GM23338 (cell line): ENCODE data around the gene SLC2A1. TPM values are rescaled to one million over a fixed set of nuclear protein-coding genes. Genes with fewer than 3 reads are reported as not detected.

Source experiments
- ATAC-seq: fragments of 200-7000 bp; cut with Tn5 transposase; 3 replicates; pipeline ENCODE4 v1.9.1; 2020
- DNase-seq: peaks from one replicate; pipeline ENCODE4 v3.0.0-alpha.2; 2015; ENCODE audit warnings: low spot score
- H2AFZ ChIP-seq: fragments of 200-600 bp; sonication (generic); 2 replicates; pipeline ENCODE4 v1.8.0; 2016; ENCODE audit warnings: antibody characterized with exemption, mild to moderate bottlenecking, moderate library complexity
- H3F3A ChIP-seq: fragments of 200-600 bp; sonication (generic); replicated peaks from 2 replicates; pipeline ENCODE4 v1.8.0; 2017; ENCODE audit warnings: antibody characterized with exemption, mixed run types, low read depth
- H3K27ac ChIP-seq: fragments of 200-600 bp; sonication (generic); 2 replicates; pipeline ENCODE4 v1.6.1; 2016; ENCODE audit warnings: low read depth
- H3K27me3 ChIP-seq: fragments of 200-600 bp; sonication (generic); 2 replicates; pipeline ENCODE4 v1.8.0; 2016; ENCODE audit warnings: mild to moderate bottlenecking, mixed run types, moderate library complexity; ENCODE audit not compliant: insufficient read depth
- H3K36me3 ChIP-seq: fragments of 200-600 bp; sonication (generic); 2 replicates; pipeline ENCODE4 v1.8.0; 2016; ENCODE audit warnings: mild to moderate bottlenecking; ENCODE audit not compliant: insufficient read depth
- H3K4me1 ChIP-seq: fragments of 200-600 bp; sonication (generic); 2 replicates; pipeline ENCODE4 v1.8.0; 2016; ENCODE audit warnings: mild to moderate bottlenecking, moderate library complexity; ENCODE audit not compliant: insufficient read depth
- H3K4me2 ChIP-seq: fragments of 200-600 bp; sonication (generic); 2 replicates; pipeline ENCODE4 v1.7.1; 2017; ENCODE audit warnings: mixed run types
- H3K4me3 ChIP-seq: fragments of 200-600 bp; sonication (generic); 2 replicates; pipeline ENCODE4 v1.6.1; 2016; ENCODE audit warnings: mixed run types
- H3K79me2 ChIP-seq: fragments of 200-600 bp; sonication (generic); replicated peaks from 2 replicates; pipeline ENCODE4 v1.8.0; 2017; ENCODE audit warnings: mild to moderate bottlenecking; ENCODE audit not compliant: insufficient read depth
- H3K9me2 ChIP-seq: fragments of 200-600 bp; sonication (generic); 2 replicates; pipeline ENCODE4 v1.8.0; 2017; ENCODE audit not compliant: insufficient read depth
- H4K20me1 ChIP-seq: fragments of 200-600 bp; sonication (generic); replicated peaks from 2 replicates; pipeline ENCODE4 v1.8.0; 2017; ENCODE audit warnings: mild to moderate bottlenecking; ENCODE audit not compliant: insufficient read depth
- H3K27ac Mint-ChIP-seq: 2 replicates; pipeline ENCODE4 v1.8.0; 2020; ENCODE audit warnings: inconsistent platforms, mild to moderate bottlenecking, moderate library complexity, mixed read lengths
- H3K27me3 Mint-ChIP-seq: 3 replicates; pipeline ENCODE4 v1.8.0; 2022; ENCODE audit warnings: low read depth, mild to moderate bottlenecking, moderate library complexity, mixed read lengths, inconsistent platforms; ENCODE audit not compliant: insufficient read depth, poor library complexity
- H3K36me3 Mint-ChIP-seq: 3 replicates; pipeline ENCODE4 v1.8.0; 2021; ENCODE audit warnings: low read depth, mild to moderate bottlenecking, inconsistent platforms, moderate library complexity, mixed read lengths
- H3K4me1 Mint-ChIP-seq: 3 replicates; pipeline ENCODE4 v1.8.0; 2020; ENCODE audit warnings: mild to moderate bottlenecking, inconsistent platforms, mixed read lengths
- H3K4me3 Mint-ChIP-seq: 3 replicates; pipeline ENCODE4 v1.8.0; 2021; ENCODE audit warnings: moderate library complexity, mild to moderate bottlenecking, inconsistent platforms, mixed read lengths
- H3K9me3 Mint-ChIP-seq: 3 replicates; pipeline ENCODE4 v1.8.0; 2020; ENCODE audit warnings: moderate library complexity, mild to moderate bottlenecking, inconsistent platforms, mixed read lengths
- CREB1 ChIP-seq: fragments of 250-450 bp; sonication (Bioruptor Pico); IDR thresholded peaks from 2 replicates; pipeline ENCODE4 v1.5.0; 2020; ENCODE audit warnings: low read depth, mild to moderate bottlenecking, moderate library complexity
- EZH2 ChIP-seq: fragments of 200-600 bp; sonication (generic); IDR thresholded peaks from one replicate; pipeline ENCODE4 v1.8.0; 2017; ENCODE audit warnings: antibody characterized with exemption, mild to moderate bottlenecking, low read depth; ENCODE audit not compliant: unreplicated experiment
- EZH2phosphoT487 ChIP-seq: fragments of 200-600 bp; sonication (generic); IDR thresholded peaks from one replicate; pipeline ENCODE4 v1.8.1; 2018; ENCODE audit warnings: antibody characterized with exemption; ENCODE audit not compliant: unreplicated experiment
- JUNB ChIP-seq: IDR thresholded peaks from one replicate; pipeline ENCODE4 v1.6.1; 2016; ENCODE audit warnings: antibody characterized with exemption; ENCODE audit not compliant: unreplicated experiment
- NANOG ChIP-seq: IDR thresholded peaks from 2 replicates; pipeline ENCODE4 v1.6.1; 2016; ENCODE audit warnings: antibody characterized with exemption, borderline replicate concordance
- POLR2AphosphoS5 ChIP-seq: IDR thresholded peaks from 2 replicates; pipeline ENCODE4 v1.6.1; 2016; ENCODE audit warnings: antibody characterized with exemption, low read depth
- STAT1 ChIP-seq: IDR thresholded peaks from one replicate; pipeline ENCODE4 v1.6.1; 2016; ENCODE audit warnings: antibody characterized with exemption; ENCODE audit not compliant: unreplicated experiment
- ZNF114 ChIP-seq: fragments of 250-450 bp; sonication (Bioruptor Pico); IDR thresholded peaks from 2 replicates; pipeline ENCODE4 v1.5.0; 2020; ENCODE audit warnings: mild to moderate bottlenecking, moderate library complexity
- ZNF331 ChIP-seq: fragments of 250-450 bp; sonication (Bioruptor Pico); IDR thresholded peaks from 2 replicates; pipeline ENCODE4 v1.5.0; 2020; ENCODE audit warnings: low read depth, mild to moderate bottlenecking, moderate library complexity
- polyA plus RNA-seq: library from polyadenylated mRNA; unstranded; fragments of >200 nt; fragmentation: Nextera tagmentation; extraction: Ambion mirVana; gene quantifications from 2 replicates; pipeline ENCODE4 v1.2.1, GENCODE V29; 2016
- total RNA-seq: library from RNA; depleted of rRNA; stranded (reverse); fragments of >200 nt; shearing (Covaris generic); gene quantifications from 2 replicates; pipeline ENCODE4 v1.2.3, GENCODE V29; 2014
- TF ChIP-seq, protein P1 (sequence below): fragments of 250-450 bp; sonication (Bioruptor Pico); IDR thresholded peaks from 2 replicates; pipeline ENCODE4 v1.5.0; 2020; ENCODE audit warnings: mild to moderate bottlenecking, moderate library complexity
- TF ChIP-seq, protein P2 (sequence below): IDR thresholded peaks from 2 replicates; pipeline ENCODE4 v1.6.1; 2016; ENCODE audit warnings: antibody characterized with exemption
- TF ChIP-seq, protein P3 (sequence below): IDR thresholded peaks from one replicate; pipeline ENCODE4 v1.6.1; 2018; ENCODE audit warnings: antibody characterized with exemption; ENCODE audit not compliant: unreplicated experiment
- TF ChIP-seq, protein P4 (sequence below), 2 experiments: fragments of 200-600 bp in 1 of 2; sonication (generic) in 1 of 2; conservative IDR thresholded peaks; 2 replicates each; pipeline versions ENCODE4 v1.5.1 to v1.6.1; 2016 to 2017; ENCODE audit warnings: antibody characterized with exemption in 2 of 2, low read depth in 2 of 2, mild to moderate bottlenecking in 2 of 2, moderate library complexity in 1 of 2

Gene SLC2A1
- total and polyA plus RNA-seq, 2 experiments from 2014 or later, result 66.1 to 305 TPM

- Histone ChIP-seq H3K36me3 (peaks cover 37% of the 10 kb centered on the region), H3F3A (peaks cover 13% of the 10 kb centered on the region; the same call in 1 of the 2 replicates), H3K4me1 (peaks cover 53% of the 10 kb centered on the region), H3K4me3 (no peak overlapping the region), H3K27ac (peak overlapping the region; percentile 20; the same call in 1 of the 2 replicates), H3K4me2 (peak overlapping the region; percentile 49; the same call in 1 of the 2 replicates), H3K79me2 (peaks cover 100% of the 10 kb centered on the region), H3K9me2 (no peaks in the 10 kb centered on the region), H4K20me1 (peaks cover 84% of the 10 kb centered on the region), H3K27me3 (no peaks in the 10 kb centered on the region), H2AFZ (no peak overlapping the region)
- H3K27ac Mint-ChIP-seq, result no peak overlapping the region
- no peaks in the 10 kb centered on the region for H3K9me3 Mint-ChIP-seq
- peaks cover 76% of the 10 kb centered on the region for H3K36me3 Mint-ChIP-seq
- DNase-seq, result no peak
- H3K4me3 Mint-ChIP-seq, result no peak overlapping the region
- peaks cover 90% of the 10 kb centered on the region for H3K4me1 Mint-ChIP-seq
- H3K27me3 Mint-ChIP-seq, result peaks cover 29% of the 10 kb centered on the region
- ATAC-seq, result no peak
- TF ChIP-seq, protein P1, sequence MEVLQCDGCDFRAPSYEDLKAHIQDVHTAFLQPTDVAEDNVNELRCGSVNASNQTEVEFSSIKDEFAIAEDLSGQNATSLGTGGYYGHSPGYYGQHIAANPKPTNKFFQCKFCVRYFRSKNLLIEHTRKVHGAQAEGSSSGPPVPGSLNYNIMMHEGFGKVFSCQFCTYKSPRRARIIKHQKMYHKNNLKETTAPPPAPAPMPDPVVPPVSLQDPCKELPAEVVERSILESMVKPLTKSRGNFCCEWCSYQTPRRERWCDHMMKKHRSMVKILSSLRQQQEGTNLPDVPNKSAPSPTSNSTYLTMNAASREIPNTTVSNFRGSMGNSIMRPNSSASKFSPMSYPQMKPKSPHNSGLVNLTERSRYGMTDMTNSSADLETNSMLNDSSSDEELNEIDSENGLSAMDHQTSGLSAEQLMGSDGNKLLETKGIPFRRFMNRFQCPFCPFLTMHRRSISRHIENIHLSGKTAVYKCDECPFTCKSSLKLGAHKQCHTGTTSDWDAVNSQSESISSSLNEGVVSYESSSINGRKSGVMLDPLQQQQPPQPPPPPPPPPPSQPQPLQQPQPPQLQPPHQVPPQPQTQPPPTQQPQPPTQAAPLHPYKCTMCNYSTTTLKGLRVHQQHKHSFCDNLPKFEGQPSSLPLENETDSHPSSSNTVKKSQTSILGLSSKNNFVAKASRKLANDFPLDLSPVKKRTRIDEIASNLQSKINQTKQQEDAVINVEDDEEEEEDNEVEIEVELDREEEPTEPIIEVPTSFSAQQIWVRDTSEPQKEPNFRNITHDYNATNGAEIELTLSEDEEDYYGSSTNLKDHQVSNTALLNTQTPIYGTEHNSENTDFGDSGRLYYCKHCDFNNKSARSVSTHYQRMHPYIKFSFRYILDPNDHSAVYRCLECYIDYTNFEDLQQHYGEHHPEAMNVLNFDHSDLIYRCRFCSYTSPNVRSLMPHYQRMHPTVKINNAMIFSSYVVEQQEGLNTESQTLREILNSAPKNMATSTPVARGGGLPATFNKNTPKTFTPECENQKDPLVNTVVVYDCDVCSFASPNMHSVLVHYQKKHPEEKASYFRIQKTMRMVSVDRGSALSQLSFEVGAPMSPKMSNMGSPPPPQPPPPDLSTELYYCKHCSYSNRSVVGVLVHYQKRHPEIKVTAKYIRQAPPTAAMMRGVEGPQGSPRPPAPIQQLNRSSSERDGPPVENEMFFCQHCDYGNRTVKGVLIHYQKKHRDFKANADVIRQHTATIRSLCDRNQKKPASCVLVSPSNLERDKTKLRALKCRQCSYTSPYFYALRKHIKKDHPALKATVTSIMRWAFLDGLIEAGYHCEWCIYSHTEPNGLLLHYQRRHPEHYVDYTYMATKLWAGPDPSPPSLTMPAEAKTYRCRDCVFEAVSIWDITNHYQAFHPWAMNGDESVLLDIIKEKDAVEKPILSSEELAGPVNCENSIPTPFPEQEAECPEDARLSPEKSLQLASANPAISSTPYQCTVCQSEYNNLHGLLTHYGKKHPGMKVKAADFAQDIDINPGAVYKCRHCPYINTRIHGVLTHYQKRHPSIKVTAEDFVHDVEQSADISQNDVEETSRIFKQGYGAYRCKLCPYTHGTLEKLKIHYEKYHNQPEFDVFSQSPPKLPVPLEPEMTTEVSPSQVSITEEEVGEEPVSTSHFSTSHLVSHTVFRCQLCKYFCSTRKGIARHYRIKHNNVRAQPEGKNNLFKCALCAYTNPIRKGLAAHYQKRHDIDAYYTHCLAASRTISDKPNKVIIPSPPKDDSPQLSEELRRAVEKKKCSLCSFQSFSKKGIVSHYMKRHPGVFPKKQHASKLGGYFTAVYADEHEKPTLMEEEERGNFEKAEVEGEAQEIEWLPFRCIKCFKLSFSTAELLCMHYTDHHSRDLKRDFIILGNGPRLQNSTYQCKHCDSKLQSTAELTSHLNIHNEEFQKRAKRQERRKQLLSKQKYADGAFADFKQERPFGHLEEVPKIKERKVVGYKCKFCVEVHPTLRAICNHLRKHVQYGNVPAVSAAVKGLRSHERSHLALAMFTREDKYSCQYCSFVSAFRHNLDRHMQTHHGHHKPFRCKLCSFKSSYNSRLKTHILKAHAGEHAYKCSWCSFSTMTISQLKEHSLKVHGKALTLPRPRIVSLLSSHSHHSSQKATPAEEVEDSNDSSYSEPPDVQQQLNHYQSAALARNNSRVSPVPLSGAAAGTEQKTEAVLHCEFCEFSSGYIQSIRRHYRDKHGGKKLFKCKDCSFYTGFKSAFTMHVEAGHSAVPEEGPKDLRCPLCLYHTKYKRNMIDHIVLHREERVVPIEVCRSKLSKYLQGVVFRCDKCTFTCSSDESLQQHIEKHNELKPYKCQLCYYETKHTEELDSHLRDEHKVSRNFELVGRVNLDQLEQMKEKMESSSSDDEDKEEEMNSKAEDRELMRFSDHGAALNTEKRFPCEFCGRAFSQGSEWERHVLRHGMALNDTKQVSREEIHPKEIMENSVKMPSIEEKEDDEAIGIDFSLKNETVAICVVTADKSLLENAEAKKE, result no peak
- TF ChIP-seq, protein P2, sequence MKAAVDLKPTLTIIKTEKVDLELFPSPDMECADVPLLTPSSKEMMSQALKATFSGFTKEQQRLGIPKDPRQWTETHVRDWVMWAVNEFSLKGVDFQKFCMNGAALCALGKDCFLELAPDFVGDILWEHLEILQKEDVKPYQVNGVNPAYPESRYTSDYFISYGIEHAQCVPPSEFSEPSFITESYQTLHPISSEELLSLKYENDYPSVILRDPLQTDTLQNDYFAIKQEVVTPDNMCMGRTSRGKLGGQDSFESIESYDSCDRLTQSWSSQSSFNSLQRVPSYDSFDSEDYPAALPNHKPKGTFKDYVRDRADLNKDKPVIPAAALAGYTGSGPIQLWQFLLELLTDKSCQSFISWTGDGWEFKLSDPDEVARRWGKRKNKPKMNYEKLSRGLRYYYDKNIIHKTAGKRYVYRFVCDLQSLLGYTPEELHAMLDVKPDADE, result no peak
- TF ChIP-seq CREB1 (CRISPR knock-in tag), result no peak
- no peak for TF ChIP-seq EZH2phosphoT487
- TF ChIP-seq ZNF114 (CRISPR knock-in tag), result no peak
- no peak for TF ChIP-seq JUNB
- TF ChIP-seq EZH2, result no peak
- no peak for TF ChIP-seq NANOG
- TF ChIP-seq, protein P3, sequence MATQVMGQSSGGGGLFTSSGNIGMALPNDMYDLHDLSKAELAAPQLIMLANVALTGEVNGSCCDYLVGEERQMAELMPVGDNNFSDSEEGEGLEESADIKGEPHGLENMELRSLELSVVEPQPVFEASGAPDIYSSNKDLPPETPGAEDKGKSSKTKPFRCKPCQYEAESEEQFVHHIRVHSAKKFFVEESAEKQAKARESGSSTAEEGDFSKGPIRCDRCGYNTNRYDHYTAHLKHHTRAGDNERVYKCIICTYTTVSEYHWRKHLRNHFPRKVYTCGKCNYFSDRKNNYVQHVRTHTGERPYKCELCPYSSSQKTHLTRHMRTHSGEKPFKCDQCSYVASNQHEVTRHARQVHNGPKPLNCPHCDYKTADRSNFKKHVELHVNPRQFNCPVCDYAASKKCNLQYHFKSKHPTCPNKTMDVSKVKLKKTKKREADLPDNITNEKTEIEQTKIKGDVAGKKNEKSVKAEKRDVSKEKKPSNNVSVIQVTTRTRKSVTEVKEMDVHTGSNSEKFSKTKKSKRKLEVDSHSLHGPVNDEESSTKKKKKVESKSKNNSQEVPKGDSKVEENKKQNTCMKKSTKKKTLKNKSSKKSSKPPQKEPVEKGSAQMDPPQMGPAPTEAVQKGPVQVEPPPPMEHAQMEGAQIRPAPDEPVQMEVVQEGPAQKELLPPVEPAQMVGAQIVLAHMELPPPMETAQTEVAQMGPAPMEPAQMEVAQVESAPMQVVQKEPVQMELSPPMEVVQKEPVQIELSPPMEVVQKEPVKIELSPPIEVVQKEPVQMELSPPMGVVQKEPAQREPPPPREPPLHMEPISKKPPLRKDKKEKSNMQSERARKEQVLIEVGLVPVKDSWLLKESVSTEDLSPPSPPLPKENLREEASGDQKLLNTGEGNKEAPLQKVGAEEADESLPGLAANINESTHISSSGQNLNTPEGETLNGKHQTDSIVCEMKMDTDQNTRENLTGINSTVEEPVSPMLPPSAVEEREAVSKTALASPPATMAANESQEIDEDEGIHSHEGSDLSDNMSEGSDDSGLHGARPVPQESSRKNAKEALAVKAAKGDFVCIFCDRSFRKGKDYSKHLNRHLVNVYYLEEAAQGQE, result no peak
- no peak for TF ChIP-seq POLR2AphosphoS5
- TF ChIP-seq STAT1, result no peak
- TF ChIP-seq ZNF331 (CRISPR knock-in tag), result no peak
- TF ChIP-seq, protein P4, sequence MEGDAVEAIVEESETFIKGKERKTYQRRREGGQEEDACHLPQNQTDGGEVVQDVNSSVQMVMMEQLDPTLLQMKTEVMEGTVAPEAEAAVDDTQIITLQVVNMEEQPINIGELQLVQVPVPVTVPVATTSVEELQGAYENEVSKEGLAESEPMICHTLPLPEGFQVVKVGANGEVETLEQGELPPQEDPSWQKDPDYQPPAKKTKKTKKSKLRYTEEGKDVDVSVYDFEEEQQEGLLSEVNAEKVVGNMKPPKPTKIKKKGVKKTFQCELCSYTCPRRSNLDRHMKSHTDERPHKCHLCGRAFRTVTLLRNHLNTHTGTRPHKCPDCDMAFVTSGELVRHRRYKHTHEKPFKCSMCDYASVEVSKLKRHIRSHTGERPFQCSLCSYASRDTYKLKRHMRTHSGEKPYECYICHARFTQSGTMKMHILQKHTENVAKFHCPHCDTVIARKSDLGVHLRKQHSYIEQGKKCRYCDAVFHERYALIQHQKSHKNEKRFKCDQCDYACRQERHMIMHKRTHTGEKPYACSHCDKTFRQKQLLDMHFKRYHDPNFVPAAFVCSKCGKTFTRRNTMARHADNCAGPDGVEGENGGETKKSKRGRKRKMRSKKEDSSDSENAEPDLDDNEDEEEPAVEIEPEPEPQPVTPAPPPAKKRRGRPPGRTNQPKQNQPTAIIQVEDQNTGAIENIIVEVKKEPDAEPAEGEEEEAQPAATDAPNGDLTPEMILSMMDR (conservative IDR thresholded peaks at IDR 0.05; ENCODE audit: low read depth in 2 of 2), result no peak
Measured at GRCh38 chr1:42946120-42946898, 12.4 kb downstream of the SLC2A1 start.
